Kidney epithelial cell (primary cell): ENCODE measurements around the gene TMEM9. TPM values are rescaled to one million over a fixed set of nuclear protein-coding genes. Genes with fewer than 3 reads are reported as not detected.

Experiments used
- DNase-seq: peaks from one replicate; pipeline ENCODE4 v3.0.0-alpha.2; 2010; ENCODE audit warnings: low read depth
- H3K27me3 ChIP-seq: 2 replicates; pipeline ENCODE4 v1.6.0; 2011; ENCODE audit warnings: low read length; ENCODE audit not compliant: control insufficient read depth, insufficient read depth
- H3K36me3 ChIP-seq: 2 replicates; pipeline ENCODE4 v1.5.1; 2011; ENCODE audit warnings: low read length; ENCODE audit not compliant: control insufficient read depth, insufficient read depth
- H3K4me3 ChIP-seq: 2 replicates; pipeline ENCODE4 v1.5.1; 2011; ENCODE audit warnings: low read depth, mild to moderate bottlenecking, control low read depth, low read length
- total RNA-seq: library from RNA; depleted of rRNA; stranded (reverse); fragments of >200 nt; gene quantifications from 2 replicates; pipeline ENCODE4 v1.2.3, GENCODE V29; 2015
- TF ChIP-seq, protein P1 (sequence below): IDR thresholded peaks from 2 replicates; pipeline ENCODE4 v1.5.1; 2011; ENCODE audit warnings: mild to moderate bottlenecking, moderate library complexity, low read length, control low read depth, inconsistent platforms; ENCODE audit not compliant: insufficient read depth, poor library complexity, severe bottlenecking

The TMEM9 gene
- total RNA-seq, 1 donor from 2014 or later = 103 TPM

DNA sequence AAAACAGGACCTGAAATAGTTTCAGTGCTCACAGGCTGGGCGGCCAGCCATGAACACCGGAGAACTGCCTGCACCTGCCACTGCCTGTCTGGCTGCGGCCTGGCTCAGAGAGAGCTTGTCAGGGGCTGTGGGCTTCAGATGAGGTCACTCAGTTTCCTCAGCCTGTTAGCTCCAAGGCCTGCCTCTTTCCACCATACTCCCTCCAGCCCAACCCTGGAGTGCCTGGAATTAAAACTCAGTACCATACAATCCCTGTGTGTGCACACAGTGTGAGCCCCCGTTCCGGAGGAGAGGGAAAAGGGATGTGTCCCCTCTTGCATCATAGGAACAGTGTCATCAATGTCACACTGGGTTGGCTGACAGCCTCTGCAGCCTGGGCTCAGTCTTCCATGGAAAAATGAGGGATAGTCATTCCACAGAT lies 58.2 kb downstream of the TMEM9 start:
- Histone ChIP-seq H3K4me3 (no peak overlapping the region), H3K27me3 (peaks cover 13% of the 10 kb centered on the region), H3K36me3 (no peaks in the 10 kb centered on the region)
- TF ChIP-seq, protein P1, sequence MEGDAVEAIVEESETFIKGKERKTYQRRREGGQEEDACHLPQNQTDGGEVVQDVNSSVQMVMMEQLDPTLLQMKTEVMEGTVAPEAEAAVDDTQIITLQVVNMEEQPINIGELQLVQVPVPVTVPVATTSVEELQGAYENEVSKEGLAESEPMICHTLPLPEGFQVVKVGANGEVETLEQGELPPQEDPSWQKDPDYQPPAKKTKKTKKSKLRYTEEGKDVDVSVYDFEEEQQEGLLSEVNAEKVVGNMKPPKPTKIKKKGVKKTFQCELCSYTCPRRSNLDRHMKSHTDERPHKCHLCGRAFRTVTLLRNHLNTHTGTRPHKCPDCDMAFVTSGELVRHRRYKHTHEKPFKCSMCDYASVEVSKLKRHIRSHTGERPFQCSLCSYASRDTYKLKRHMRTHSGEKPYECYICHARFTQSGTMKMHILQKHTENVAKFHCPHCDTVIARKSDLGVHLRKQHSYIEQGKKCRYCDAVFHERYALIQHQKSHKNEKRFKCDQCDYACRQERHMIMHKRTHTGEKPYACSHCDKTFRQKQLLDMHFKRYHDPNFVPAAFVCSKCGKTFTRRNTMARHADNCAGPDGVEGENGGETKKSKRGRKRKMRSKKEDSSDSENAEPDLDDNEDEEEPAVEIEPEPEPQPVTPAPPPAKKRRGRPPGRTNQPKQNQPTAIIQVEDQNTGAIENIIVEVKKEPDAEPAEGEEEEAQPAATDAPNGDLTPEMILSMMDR = no peak
- no peak for DNase-seq

DNA sequence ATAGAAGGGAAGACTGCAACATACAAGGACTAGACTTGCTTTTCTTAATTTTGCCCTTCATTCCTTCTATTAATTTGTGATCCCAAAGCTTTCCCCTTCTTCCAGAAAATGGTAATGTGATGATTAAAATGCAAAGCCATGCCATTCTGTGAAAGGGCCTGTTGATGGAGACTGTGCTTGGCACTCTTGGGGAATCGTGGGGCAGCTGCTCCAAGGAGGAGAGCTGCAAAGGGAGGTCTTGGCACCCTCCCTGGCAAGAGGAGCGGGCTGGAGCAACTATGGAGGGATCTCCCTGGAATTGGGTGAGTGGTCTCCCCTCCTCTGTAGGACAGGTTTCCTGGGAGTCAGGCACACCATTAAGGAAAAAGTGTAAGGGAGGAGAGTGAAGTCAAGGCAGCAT lies 58.7 kb downstream of the TMEM9 start:
- DNase-seq = no peak
- H3K4me3 ChIP-seq = no peak overlapping the region
- H3K36me3 ChIP-seq = no peaks in the 10 kb centered on the region
- H3K27me3 ChIP-seq = peaks cover 13% of the 10 kb centered on the region
- TF ChIP-seq, protein P1 = no peak

DNA sequence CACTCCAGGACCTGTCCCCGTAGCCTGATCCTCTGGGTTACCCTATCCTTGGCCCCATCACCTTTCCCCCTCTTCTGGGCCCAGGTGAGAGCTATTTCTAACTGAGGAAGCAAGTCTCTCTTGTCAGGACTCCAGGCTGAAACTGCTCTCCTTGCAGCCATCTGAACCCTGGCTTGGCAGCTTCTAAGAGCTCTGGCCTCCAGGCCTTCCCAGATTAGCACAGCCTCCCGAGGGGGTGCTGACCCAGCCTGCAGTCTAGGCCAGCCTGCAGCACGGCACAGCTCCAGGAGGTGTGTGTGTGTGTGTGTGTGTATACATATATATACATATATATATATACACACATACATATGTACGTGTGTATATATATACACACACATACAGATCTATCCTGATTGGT lies 59.4 kb downstream of the TMEM9 start:
- H3K36me3 ChIP-seq = no peaks in the 10 kb centered on the region
- no peak overlapping the region for H3K4me3 ChIP-seq
- TF ChIP-seq, protein P1 = no peak
- H3K27me3 ChIP-seq = peaks cover 13% of the 10 kb centered on the region
- no peak for DNase-seq

DNA sequence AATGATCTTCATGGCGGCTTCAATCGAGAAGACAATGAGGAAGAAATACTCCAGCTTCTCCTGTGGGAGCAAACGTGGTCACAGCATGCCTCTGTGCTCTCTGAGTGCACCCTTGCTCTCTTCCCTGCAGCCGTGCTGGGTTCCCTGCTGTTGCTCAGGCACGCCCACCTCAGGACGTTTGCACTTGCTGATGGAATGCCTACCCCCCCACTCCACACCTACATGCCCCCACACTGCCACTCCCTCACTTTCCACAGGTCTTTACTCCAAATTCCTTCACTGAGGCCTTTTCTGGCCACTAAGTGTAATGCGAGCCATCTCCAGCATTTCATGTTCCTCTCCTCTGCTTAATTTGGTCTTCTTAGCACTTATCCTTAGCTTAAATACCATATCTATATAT lies 60.3 kb downstream of the TMEM9 start:
- TF ChIP-seq, protein P1 = no peak
- DNase-seq = no peak
- peaks cover 12% of the 10 kb centered on the region for H3K27me3 ChIP-seq
- no peaks in the 10 kb centered on the region for H3K36me3 ChIP-seq
- no peak overlapping the region for H3K4me3 ChIP-seq

DNA sequence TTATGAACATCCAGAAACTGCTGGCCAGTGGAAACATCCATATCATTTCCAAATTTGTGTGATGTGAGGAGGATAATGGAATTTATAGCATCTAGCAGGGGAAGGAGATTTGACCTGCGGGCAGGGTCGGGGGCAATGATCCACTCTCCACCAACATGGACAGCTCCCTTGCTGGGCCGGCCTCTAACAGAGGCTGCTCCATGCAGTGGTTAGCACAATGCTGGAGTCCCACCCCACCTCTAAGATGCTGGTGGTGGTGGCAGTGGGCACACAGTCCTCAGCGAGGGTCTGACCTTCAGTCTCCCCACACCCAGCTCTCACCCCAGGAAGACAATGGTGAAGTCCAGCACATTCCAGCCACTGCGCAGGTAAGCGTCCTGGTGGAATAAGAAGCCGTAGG lies 60.7 kb downstream of the TMEM9 start:
- Histone ChIP-seq H3K36me3 (no peaks in the 10 kb centered on the region), H3K4me3 (no peak overlapping the region), H3K27me3 (peaks cover 12% of the 10 kb centered on the region)
- no peak for DNase-seq
- TF ChIP-seq, protein P1 = no peak

DNA sequence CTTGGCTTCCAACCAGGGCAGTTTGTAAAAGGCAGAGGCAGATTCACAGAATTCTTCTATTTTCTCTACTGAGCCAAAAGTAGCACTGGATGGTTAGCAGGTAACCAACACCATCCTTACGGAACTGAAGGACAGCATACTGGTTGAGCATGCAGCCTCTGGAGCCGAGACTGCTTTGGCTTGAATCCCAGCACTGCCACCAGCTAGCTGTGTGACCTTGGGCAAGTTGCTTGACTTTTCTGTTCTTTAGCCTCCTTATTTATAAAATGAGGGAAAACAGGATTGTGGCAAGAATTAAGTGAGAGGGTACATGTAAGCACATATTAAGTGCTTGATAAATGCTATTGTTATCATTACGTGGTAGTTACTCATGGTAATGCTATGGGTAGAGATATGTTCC lies 61.5 kb downstream of the TMEM9 start:
- H3K4me3 ChIP-seq = no peak overlapping the region
- DNase-seq = no peak
- H3K27me3 ChIP-seq = peaks cover 12% of the 10 kb centered on the region
- TF ChIP-seq, protein P1 = no peak
- H3K36me3 ChIP-seq = no peaks in the 10 kb centered on the region
